Thoracic aorta (tissue), 2 donors: Measurements from ENCODE around the gene NUDT6. TPM values are rescaled to one million over a fixed set of nuclear protein-coding genes. Genes with fewer than 3 reads are reported as not detected.

ENCODE experiments used
- ATAC-seq: fragments of 150-250 bp; one replicate; pipeline ENCODE4 v1.8.0; 2017; ENCODE audit warnings: low read depth; ENCODE audit not compliant: insufficient number of reproducible peaks, low FRiP score
- DNase-seq: peaks from one replicate; pipeline ENCODE4 v3.0.0-alpha.2; 2020; ENCODE audit warnings: low spot score
- H3K27ac ChIP-seq, 2 donors: fragments of 200-600 bp; sonication (generic); 1 replicate in 1 of 2; 2 replicates in 1 of 2; pipeline ENCODE4 v1.5.1; 2016; ENCODE audit warnings: mild to moderate bottlenecking in 2 of 2, moderate library complexity in 2 of 2
- H3K27me3 ChIP-seq: fragments of 200-600 bp; sonication (generic); replicated peaks from 2 replicates; pipeline ENCODE4 v1.6.0; 2016; ENCODE audit warnings: mild to moderate bottlenecking; ENCODE audit not compliant: insufficient read depth
- H3K36me3 ChIP-seq: fragments of 200-600 bp; sonication (generic); one replicate; pipeline ENCODE4 v1.5.1; 2016
- H3K4me1 ChIP-seq, 2 donors: fragments of 200-600 bp; sonication (generic); 1 replicate in 1 of 2; 2 replicates in 1 of 2; pipeline versions ENCODE4 v1.5.1 to v1.6.0; 2016; ENCODE audit warnings: low read depth in 2 of 2, mild to moderate bottlenecking in 1 of 2; ENCODE audit not compliant: control insufficient read depth in 1 of 2
- H3K4me3 ChIP-seq: fragments of 200-600 bp; sonication (generic); 2 replicates; pipeline ENCODE4 v1.5.1; 2016; ENCODE audit warnings: mild to moderate bottlenecking
- H3K9me3 ChIP-seq: fragments of 200-600 bp; sonication (generic); 2 replicates; pipeline ENCODE4 v1.5.1; 2016
- total RNA-seq, 2 donors: library from RNA; depleted of rRNA; stranded (reverse); fragments of >200 nt; gene quantifications; one replicate each; pipeline versions ENCODE4 v1.1.0 to v1.2.3, GENCODE V29; 2016
- TF ChIP-seq, protein P1 (sequence below): fragments of 200-600 bp; sonication (generic); IDR thresholded peaks from one replicate; pipeline ENCODE4 v1.5.1; 2019; ENCODE audit warnings: antibody characterized with exemption

Gene NUDT6
- total RNA-seq, 2 donors from 2014 or later: 2.0 to 5.7 TPM

GRCh38 chr4:122899682-122900081 lies 22.7 kb downstream of the NUDT6 start:
- Histone ChIP-seq H3K27me3 (no peaks in the 10 kb centered on the region), H3K4me3 (no peak overlapping the region), H3K4me1 (peaks cover 39 to 71% of the 10 kb centered on the region in 2 donors), H3K9me3 (no peaks in the 10 kb centered on the region), H3K27ac (peak overlapping the region; percentile 75 to 79), H3K36me3 (no peaks in the 10 kb centered on the region)
- ATAC-seq (no peak), DNase-seq (no peak)
- TF ChIP-seq, protein P1, sequence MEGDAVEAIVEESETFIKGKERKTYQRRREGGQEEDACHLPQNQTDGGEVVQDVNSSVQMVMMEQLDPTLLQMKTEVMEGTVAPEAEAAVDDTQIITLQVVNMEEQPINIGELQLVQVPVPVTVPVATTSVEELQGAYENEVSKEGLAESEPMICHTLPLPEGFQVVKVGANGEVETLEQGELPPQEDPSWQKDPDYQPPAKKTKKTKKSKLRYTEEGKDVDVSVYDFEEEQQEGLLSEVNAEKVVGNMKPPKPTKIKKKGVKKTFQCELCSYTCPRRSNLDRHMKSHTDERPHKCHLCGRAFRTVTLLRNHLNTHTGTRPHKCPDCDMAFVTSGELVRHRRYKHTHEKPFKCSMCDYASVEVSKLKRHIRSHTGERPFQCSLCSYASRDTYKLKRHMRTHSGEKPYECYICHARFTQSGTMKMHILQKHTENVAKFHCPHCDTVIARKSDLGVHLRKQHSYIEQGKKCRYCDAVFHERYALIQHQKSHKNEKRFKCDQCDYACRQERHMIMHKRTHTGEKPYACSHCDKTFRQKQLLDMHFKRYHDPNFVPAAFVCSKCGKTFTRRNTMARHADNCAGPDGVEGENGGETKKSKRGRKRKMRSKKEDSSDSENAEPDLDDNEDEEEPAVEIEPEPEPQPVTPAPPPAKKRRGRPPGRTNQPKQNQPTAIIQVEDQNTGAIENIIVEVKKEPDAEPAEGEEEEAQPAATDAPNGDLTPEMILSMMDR: no peak

- TF ChIP-seq, protein P1: no peak
- Histone ChIP-seq H3K27ac (peak overlapping the region; percentile 75 to 79), H3K27me3 (no peaks in the 10 kb centered on the region), H3K4me1 (peaks cover 39 to 73% of the 10 kb centered on the region in 2 donors), H3K4me3 (no peak overlapping the region), H3K9me3 (no peaks in the 10 kb centered on the region), H3K36me3 (peaks cover 3% of the 10 kb centered on the region)
- DNase-seq: peak; percentile 43
- peak; percentile 82 for ATAC-seq
Observed at GRCh38 chr4:122898370-122899150, 23.8 kb downstream of the NUDT6 start.

DNA sequence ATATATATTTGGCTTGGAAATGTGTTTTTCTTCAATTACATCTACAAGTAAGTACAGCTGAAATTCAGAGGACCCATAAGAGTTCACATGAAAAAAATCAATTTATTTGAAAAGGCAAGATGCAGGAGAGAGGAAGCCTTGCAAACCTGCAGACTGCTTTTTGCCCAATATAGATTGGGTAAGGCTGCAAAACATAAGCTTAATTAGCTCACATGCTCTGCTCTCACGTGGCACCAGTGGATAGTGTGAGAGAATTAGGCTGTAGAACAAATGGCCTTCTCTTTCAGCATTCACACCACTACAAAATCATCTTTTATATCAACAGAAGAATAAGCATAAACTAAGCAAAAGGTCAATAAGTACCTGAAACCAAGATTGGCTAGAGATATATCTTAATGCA lies 26.1 kb downstream of the NUDT6 start:
- no peaks in the 10 kb centered on the region for H3K27me3 ChIP-seq
- ATAC-seq (no peak), DNase-seq (no peak)
- H3K27ac ChIP-seq: peak overlapping the region; percentile 75 to 79
- no peaks in the 10 kb centered on the region for H3K9me3 ChIP-seq
- peaks cover 3% of the 10 kb centered on the region for H3K36me3 ChIP-seq
- H3K4me3 ChIP-seq: no peak overlapping the region
- H3K4me1 ChIP-seq: peaks cover 39 to 70% of the 10 kb centered on the region in 2 donors
- TF ChIP-seq, protein P1: no peak

- Histone ChIP-seq H3K4me3 (peak overlapping the region; percentile 33), H3K27me3 (no peaks in the 10 kb centered on the region)
- no peak for DNase-seq
Observed at GRCh38 chr4:122895336-122895995, 26.9 kb downstream of the NUDT6 start.

DNA sequence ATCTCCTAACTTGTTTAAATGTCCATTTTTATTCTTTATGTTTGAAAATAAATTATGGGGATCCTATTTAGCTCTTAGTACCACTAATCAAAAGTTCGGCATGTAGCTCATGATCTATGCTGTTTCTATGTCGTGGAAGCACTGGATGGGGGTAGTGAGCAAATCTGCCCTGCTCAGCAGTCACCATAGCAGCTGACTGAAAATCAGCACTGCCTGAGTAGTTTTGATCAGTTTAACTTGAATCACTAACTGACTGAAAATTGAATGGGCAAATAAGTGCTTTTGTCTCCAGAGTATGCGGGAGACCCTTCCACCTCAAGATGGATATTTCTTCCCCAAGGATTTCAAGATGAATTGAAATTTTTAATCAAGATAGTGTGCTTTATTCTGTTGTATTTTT lies 27.6 kb downstream of the NUDT6 start:
- Histone ChIP-seq H3K9me3 (no peaks in the 10 kb centered on the region), H3K36me3 (peaks cover 3% of the 10 kb centered on the region), H3K27me3 (no peaks in the 10 kb centered on the region), H3K4me3 (no peak overlapping the region), H3K27ac (peak overlapping the region in 1 of 2 donors; percentile 58), H3K4me1 (peaks cover 37 to 64% of the 10 kb centered on the region in 2 donors)
- ATAC-seq: no peak
- TF ChIP-seq, protein P1: no peak
- no peak for DNase-seq

More at GRCh38 chr4:122895336-122895995, 26.9 kb downstream of the NUDT6 start:
- Histone ChIP-seq H3K27ac (peak overlapping the region; percentile 75 to 79), H3K4me1 (peaks cover 37 to 63% of the 10 kb centered on the region in 2 donors), H3K36me3 (peaks cover 3% of the 10 kb centered on the region), H3K9me3 (no peaks in the 10 kb centered on the region)
- ATAC-seq: peak; percentile 41
- TF ChIP-seq, protein P1: no peak
